NCI-H2196 (cell line): ENCODE measurements around the gene CRISPLD2.

ENCODE experiments used
- DNase-seq: peaks from one replicate; lab custom pipeline; 2025; ENCODE audit not compliant: unreplicated experiment; lab: John Stamatoyannopoulos, UW

Gene CRISPLD2

GRCh38 chr16:84952335-84953189 lies 132.8 kb downstream of the CRISPLD2 start:
- DNase-seq = peak; percentile 74

- no peak for DNase-seq
Observed at GRCh38 chr16:84953190-84953746, 133.5 kb downstream of the CRISPLD2 start.

- no peak for DNase-seq
Observed at GRCh38 chr16:84955427-84955826, 135.6 kb downstream of the CRISPLD2 start.

- no peak for DNase-seq
Observed at GRCh38 chr16:84957192-84957591, 137.4 kb downstream of the CRISPLD2 start.

GRCh38 chr16:84957792-84958191 lies 138.0 kb downstream of the CRISPLD2 start:
- DNase-seq = no peak
